Neural progenitor cell (in vitro differentiated cells): ENCODE results near the gene DNPH1. TPM values are rescaled to one million over a fixed set of nuclear protein-coding genes. Genes with fewer than 3 reads are reported as not detected.

Source experiments
- DNase-seq: peaks from one replicate; pipeline ENCODE4 v3.0.0-alpha.2; 2016; ENCODE audit warnings: low spot score
- H2AFZ ChIP-seq: fragments of 200-600 bp; sonication (generic); replicated peaks from 2 replicates; pipeline ENCODE4 v1.6.1; 2016; ENCODE audit warnings: antibody characterized with exemption
- H3F3A ChIP-seq: fragments of 200-600 bp; sonication (generic); 2 replicates; pipeline ENCODE4 v1.6.1; 2016; ENCODE audit warnings: antibody characterized with exemption, low read depth
- H3K27ac ChIP-seq: fragments of 200-600 bp; sonication (generic); 2 replicates; pipeline ENCODE4 v1.5.1; 2016; ENCODE audit warnings: mild to moderate bottlenecking
- H3K27me3 ChIP-seq: fragments of 200-600 bp; sonication (generic); 2 replicates; pipeline ENCODE4 v1.6.1; 2016; ENCODE audit warnings: mild to moderate bottlenecking, moderate library complexity
- H3K36me3 ChIP-seq: fragments of 200-600 bp; sonication (generic); 2 replicates; pipeline ENCODE4 v1.5.1; 2016
- H3K4me1 ChIP-seq: fragments of 200-600 bp; sonication (generic); 2 replicates; pipeline ENCODE4 v1.6.1; 2016; ENCODE audit warnings: mixed run types
- H3K4me2 ChIP-seq: fragments of 200-600 bp; sonication (generic); 2 replicates; pipeline ENCODE4 v1.6.1; 2016
- H3K4me3 ChIP-seq: fragments of 200-600 bp; sonication (generic); 2 replicates; pipeline ENCODE4 v1.5.1; 2016
- H3K79me2 ChIP-seq: fragments of 200-600 bp; sonication (generic); 2 replicates; pipeline ENCODE4 v1.6.1; 2016; ENCODE audit warnings: low read depth
- H3K9ac ChIP-seq: fragments of 200-600 bp; sonication (generic); 2 replicates; pipeline ENCODE4 v1.6.1; 2016
- H3K9me3 ChIP-seq: fragments of 200-600 bp; sonication (generic); 2 replicates; pipeline ENCODE4 v1.5.1; 2016; ENCODE audit warnings: low read depth
- H4K20me1 ChIP-seq: fragments of 200-600 bp; sonication (generic); 2 replicates; pipeline ENCODE4 v1.6.1; 2016; ENCODE audit warnings: low read depth
- H3K27ac Mint-ChIP-seq: 3 replicates; pipeline ENCODE4 v1.8.0; 2021; ENCODE audit warnings: mixed read lengths
- H3K27me3 Mint-ChIP-seq: 2 replicates; pipeline ENCODE4 v1.8.0; 2022; ENCODE audit warnings: low read depth, mild to moderate bottlenecking, inconsistent platforms, moderate library complexity, mixed read lengths; ENCODE audit not compliant: insufficient read depth
- H3K36me3 Mint-ChIP-seq: 3 replicates; pipeline ENCODE4 v1.8.0; 2021; ENCODE audit warnings: mixed read lengths
- H3K4me1 Mint-ChIP-seq: 3 replicates; pipeline ENCODE4 v1.8.0; 2021; ENCODE audit warnings: mixed read lengths
- H3K4me3 Mint-ChIP-seq: 3 replicates; pipeline ENCODE4 v1.8.0; 2021; ENCODE audit warnings: mild to moderate bottlenecking, moderate library complexity, mixed read lengths
- H3K9me3 Mint-ChIP-seq: 3 replicates; pipeline ENCODE4 v1.8.0; 2020; ENCODE audit warnings: mixed read lengths
- EZH2 ChIP-seq: fragments of 200-600 bp; sonication (generic); IDR thresholded peaks from 2 replicates; pipeline ENCODE4 v1.6.1; 2017; ENCODE audit warnings: antibody characterized with exemption, mild to moderate bottlenecking, moderate library complexity
- EZH2phosphoT487 ChIP-seq: fragments of 200-600 bp; sonication (generic); IDR thresholded peaks from 2 replicates; pipeline ENCODE4 v1.6.1; 2017; ENCODE audit warnings: antibody characterized with exemption
- total RNA-seq: library from RNA; depleted of rRNA; stranded (reverse); fragments of >200 nt; gene quantifications from 2 replicates; pipeline ENCODE4 v1.2.3, GENCODE V29; 2015; ENCODE audit warnings: low replicate concordance
- TF ChIP-seq, protein P1 (sequence below): fragments of 200-600 bp; sonication (generic); IDR thresholded peaks from 2 replicates; pipeline ENCODE4 v1.5.1; 2017; ENCODE audit warnings: antibody characterized with exemption, mild to moderate bottlenecking

The DNPH1 gene
- total RNA-seq, 1 donor from 2014 or later, result 25.2 TPM

DNA sequence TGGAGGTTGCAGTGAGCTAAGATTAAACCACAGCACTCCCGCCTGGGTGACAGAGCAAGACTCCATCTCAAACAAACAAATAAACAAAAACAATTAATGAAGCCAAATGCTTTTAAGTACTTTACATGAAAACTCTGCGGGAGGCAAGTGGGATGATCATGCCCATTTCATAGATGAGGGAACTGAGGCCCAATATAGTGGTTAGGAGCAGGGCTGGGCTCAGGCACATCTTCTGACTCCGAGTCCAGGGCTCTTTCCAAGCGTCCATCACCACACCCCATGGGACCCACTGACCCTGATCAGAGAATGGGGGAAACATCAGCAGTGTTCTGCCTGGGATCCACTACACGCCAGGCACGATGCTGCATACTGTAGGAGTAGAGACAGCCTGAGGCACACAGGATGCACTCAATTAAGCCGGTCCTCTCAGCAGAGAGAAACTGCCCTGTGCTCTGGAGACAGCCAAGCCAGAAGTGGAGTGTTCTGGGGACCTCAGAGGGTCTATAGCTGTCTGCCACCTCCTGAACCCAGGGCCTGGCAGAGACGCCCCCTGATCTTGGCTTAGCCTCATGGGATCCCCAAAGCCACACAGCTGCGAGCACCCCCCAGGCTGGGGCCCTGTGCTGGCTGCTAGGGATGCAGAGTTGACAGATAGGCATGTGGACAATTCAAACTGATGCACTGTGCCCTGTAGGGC lies 27.5 kb upstream of the DNPH1 start:
- no peaks in the 10 kb centered on the region for H3K9me3 Mint-ChIP-seq
- H3K9me3 ChIP-seq, result no peaks in the 10 kb centered on the region
- no peaks in the 10 kb centered on the region for H3K36me3 ChIP-seq
- TF ChIP-seq EZH2 (no peak), EZH2phosphoT487 (no peak)
- TF ChIP-seq, protein P1, sequence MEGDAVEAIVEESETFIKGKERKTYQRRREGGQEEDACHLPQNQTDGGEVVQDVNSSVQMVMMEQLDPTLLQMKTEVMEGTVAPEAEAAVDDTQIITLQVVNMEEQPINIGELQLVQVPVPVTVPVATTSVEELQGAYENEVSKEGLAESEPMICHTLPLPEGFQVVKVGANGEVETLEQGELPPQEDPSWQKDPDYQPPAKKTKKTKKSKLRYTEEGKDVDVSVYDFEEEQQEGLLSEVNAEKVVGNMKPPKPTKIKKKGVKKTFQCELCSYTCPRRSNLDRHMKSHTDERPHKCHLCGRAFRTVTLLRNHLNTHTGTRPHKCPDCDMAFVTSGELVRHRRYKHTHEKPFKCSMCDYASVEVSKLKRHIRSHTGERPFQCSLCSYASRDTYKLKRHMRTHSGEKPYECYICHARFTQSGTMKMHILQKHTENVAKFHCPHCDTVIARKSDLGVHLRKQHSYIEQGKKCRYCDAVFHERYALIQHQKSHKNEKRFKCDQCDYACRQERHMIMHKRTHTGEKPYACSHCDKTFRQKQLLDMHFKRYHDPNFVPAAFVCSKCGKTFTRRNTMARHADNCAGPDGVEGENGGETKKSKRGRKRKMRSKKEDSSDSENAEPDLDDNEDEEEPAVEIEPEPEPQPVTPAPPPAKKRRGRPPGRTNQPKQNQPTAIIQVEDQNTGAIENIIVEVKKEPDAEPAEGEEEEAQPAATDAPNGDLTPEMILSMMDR, result no peak
- H3K79me2 ChIP-seq, result no peaks in the 10 kb centered on the region
- H3K4me1 ChIP-seq, result no peaks in the 10 kb centered on the region
- DNase-seq, result no peak
- H3K4me3 ChIP-seq, result no peak overlapping the region
- peak overlapping the region; percentile 85 for H3K27ac Mint-ChIP-seq
- H3F3A ChIP-seq, result no peaks in the 10 kb centered on the region
- no peak overlapping the region for H3K27ac ChIP-seq
- H2AFZ ChIP-seq, result no peak overlapping the region
- no peaks in the 10 kb centered on the region for H4K20me1 ChIP-seq
- peaks cover 7% of the 10 kb centered on the region for H3K4me1 Mint-ChIP-seq
- no peaks in the 10 kb centered on the region for H3K27me3 ChIP-seq
- H3K36me3 Mint-ChIP-seq, result no peaks in the 10 kb centered on the region
- peaks cover 2% of the 10 kb centered on the region for H3K27me3 Mint-ChIP-seq
- H3K4me3 Mint-ChIP-seq, result no peak overlapping the region
- no peak overlapping the region for H3K4me2 ChIP-seq
- H3K9ac ChIP-seq, result no peak overlapping the region

DNA sequence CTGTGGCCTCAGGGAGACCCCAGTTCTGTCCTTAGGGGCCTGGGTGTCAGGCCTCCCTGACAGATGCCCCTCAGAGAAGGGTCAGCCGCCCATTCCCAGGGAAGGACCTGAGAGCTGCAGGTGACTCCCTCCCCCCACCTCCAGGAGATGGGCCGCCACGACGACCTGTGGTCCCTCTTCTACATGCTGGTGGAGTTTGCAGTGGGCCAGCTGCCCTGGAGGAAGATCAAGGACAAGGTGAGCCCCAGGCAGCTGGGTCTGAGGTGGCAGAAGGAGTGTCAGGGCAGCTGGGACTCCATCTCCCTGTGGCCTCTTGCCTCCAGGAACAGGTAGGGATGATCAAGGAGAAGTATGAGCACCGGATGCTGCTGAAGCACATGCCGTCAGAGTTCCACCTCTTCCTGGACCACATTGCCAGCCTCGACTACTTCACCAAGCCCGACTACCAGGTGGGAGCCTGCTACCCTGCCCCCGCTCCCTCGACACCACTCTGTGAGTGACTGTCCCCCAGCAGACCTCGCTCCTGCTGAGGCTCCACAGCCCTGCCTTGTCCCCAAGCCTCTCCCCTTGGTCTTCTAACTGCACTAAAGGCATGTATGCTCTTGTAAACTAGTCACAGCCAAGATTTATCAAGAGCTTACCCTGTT lies 26.2 kb upstream of the DNPH1 start:
- no peaks in the 10 kb centered on the region for H3K9me3 ChIP-seq
- Mint-ChIP-seq H3K27ac (no peak overlapping the region), H3K4me1 (peaks cover 20% of the 10 kb centered on the region), H3K9me3 (no peaks in the 10 kb centered on the region), H3K36me3 (no peaks in the 10 kb centered on the region), H3K27me3 (peaks cover 2% of the 10 kb centered on the region), H3K4me3 (no peak overlapping the region)
- no peak overlapping the region for H3K27ac ChIP-seq
- TF ChIP-seq, protein P1, result no peak
- H3K27me3 ChIP-seq, result no peaks in the 10 kb centered on the region
- H3K4me1 ChIP-seq, result peaks cover 3% of the 10 kb centered on the region
- no peaks in the 10 kb centered on the region for H3K36me3 ChIP-seq
- no peak overlapping the region for H2AFZ ChIP-seq
- no peaks in the 10 kb centered on the region for H4K20me1 ChIP-seq
- H3K4me3 ChIP-seq, result no peak overlapping the region
- no peaks in the 10 kb centered on the region for H3F3A ChIP-seq
- no peak overlapping the region for H3K4me2 ChIP-seq
- no peak overlapping the region for H3K9ac ChIP-seq
- no peaks in the 10 kb centered on the region for H3K79me2 ChIP-seq
- DNase-seq, result no peak

DNA sequence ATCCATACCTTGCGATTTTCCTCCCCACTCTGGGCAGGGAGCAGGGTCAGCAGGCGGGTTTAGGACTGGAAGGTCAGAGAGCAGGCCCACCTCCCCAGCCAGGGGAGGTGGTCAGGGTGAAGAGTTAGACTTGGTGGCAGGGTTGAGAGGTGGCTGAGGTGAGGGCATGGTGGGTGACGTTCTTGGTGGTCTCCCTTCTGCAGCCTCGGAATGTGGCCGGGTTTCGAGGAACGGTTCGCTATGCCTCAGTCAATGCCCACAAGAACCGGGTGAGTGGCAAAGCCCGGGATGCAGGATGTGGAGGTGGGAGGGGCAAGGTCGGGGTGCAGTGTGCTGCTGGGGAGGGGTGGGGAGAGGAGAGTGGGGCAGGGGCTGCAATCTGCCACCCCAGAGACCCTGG lies 25.6 kb upstream of the DNPH1 start:
- no peaks in the 10 kb centered on the region for H4K20me1 ChIP-seq
- Mint-ChIP-seq H3K36me3 (no peaks in the 10 kb centered on the region), H3K4me3 (peak overlapping the region; percentile 38), H3K9me3 (no peaks in the 10 kb centered on the region), H3K4me1 (peaks cover 20% of the 10 kb centered on the region), H3K27ac (no peak overlapping the region), H3K27me3 (peaks cover 2% of the 10 kb centered on the region)
- H3K4me1 ChIP-seq, result peaks cover 3% of the 10 kb centered on the region
- H2AFZ ChIP-seq, result no peak overlapping the region
- no peak overlapping the region for H3K27ac ChIP-seq
- H3K4me2 ChIP-seq, result no peak overlapping the region
- no peaks in the 10 kb centered on the region for H3K79me2 ChIP-seq
- H3K27me3 ChIP-seq, result no peaks in the 10 kb centered on the region
- no peaks in the 10 kb centered on the region for H3K9me3 ChIP-seq
- no peak overlapping the region for H3K9ac ChIP-seq
- H3K36me3 ChIP-seq, result no peaks in the 10 kb centered on the region
- no peak overlapping the region for H3K4me3 ChIP-seq
- no peaks in the 10 kb centered on the region for H3F3A ChIP-seq
- TF ChIP-seq EZH2 (no peak), EZH2phosphoT487 (no peak)
- TF ChIP-seq, protein P1, result no peak
- no peak for DNase-seq
